ENCODE data around the gene FNDC3A.
"Not testable (repeated sequence)": the region's sequence is repeated elsewhere in the genome, so short reads cannot be mapped to it uniquely, and the experiment has no call there.

Gene FNDC3A

DNA sequence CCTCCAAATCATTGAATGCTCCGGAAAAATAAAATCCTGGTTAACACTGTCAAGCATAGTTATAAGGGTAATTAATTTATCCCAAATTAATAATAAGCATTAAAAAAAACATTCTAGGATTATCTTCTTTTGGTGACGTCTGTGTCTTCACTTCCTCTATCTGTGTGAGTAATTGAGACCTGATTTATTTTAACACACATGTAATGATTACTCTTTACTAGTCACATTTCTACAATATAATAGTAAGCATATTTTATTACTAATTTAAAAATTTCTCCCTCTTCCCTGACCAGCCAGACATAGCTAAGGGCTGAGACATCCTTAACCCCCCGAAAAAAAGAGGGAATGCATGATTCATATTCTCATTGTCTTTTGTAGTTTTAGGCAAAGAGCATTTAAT, 2.3 kb downstream of the FNDC3A start:
- no peak for DNase-seq

DNA sequence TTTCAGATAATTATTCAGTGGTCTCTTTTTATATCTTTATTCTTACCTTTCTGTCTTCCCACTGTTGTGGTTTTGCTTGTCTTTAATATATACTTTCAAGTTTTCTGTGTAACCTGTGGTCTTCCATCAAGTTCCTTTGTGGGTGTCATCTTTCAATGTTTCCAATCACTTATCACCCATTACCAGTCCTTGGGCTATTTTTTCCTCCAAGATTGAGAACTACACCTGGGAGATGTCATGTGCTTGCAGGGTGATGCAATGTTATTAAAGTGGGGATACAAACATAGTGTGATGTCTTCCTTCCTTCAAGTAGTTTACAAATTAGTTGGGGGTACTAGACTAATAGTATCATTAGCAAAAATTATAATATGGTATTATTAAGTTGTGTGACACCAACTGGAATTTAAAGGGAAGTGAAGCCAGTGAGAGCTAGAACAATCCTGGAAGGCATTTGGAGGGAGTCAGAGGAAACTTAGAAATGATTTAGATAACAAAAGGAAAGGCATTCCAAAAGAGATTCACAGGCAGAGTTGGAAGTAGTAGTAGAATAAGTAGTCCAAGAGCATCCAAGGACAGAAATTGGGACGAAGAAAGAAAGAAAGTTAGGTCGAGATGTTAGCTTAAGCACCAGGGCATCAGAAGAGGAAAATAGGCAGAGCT, 3.4 kb downstream of the FNDC3A start:
- DNase-seq = no peak

DNA sequence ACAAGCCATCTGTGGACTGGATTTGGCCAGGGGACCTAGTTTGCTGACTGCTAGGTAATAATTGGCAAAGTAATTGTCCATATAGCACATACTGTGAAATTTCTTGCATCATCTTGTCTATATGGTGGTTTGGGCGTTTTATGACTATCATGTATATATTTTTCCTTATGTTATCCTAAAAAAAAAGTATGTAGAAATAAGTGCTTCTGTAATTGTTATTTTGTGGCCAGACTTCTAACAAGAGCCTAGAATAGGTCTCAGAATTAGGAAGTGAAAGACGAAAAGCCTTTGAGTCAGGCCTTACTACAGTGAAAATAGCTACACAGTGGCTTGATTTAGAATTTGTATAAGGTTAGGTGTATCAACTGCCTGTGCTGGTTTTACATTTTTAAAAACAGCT, 4.2 kb downstream of the FNDC3A start:
- DNase-seq = no peak

DNA sequence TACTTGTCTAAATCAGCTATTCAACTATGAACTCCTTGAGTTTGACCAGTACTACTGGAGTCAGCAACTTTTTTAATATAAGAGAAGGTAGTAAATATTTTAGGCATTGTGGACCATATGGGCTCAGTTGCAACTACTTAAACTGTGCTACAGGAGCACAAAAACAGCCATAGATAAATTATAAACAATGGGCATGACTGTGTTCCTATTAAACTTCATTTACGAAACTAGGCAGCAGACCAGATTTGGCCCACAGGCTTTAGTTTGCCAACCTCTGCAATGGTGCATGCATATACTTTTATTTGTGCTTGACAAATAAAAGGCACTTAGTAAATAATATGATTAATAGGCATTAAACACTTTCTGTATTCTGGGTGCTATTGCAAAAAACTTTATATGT, 7.6 kb downstream of the FNDC3A start:
- no peak for DNase-seq

DNA sequence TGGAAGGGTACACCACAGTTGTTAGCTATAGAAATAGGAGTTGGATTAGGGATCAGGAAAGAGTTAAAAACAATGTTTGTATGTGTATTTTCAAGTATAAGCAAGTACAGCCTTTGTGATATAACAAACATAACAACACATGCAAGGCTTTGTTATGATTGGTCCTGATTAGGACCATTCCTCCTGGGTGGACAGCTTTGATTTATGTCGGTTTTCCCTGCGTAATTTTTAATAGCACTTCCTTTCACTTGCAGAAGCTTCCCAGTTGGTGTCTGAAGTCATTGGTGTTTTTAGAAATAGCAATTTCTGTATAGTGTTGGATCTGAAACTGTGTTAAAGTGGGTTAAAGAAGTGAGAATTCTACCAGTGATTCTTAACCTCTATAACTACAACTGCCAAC, 10.0 kb downstream of the FNDC3A start:
- DNase-seq = no peak

DNA sequence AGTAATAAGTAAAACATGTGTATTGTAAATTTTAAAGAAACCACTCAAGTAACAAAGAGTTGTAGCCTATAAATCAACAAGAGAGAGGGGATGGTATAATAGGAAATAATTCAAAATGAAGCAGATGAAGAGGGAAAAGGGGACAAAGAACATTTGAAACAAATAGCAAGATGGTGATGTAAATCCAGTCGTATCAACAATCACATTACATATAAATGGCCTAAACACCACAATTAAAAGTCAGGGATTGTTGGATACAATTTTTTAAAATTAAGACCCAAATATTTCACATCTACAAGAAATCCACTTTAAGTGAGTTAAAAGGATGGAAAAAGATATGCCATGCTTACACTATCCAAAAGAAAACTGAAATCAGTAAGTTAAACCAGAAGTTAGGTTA, 15.2 kb downstream of the FNDC3A start:
- no peak for DNase-seq

DNA sequence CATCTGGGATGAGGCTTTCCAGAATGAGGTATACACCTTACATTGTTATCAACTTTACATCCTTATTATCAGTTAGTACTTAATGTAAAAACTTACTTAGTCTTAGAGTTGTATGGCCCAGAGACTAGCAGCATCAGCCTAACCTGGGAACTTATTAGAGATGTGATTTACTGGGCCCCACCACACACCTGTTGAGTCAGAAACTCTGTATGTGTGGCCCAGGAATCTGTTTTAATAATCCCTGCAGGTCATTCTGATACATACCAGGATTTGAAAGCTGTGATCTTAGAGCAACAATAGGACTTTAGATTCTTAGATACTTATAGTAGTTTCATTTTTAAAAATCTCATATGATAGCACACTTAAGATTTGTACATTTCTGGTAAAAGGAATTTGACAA, 17.4 kb downstream of the FNDC3A start:
- DNase-seq = no peak

DNA sequence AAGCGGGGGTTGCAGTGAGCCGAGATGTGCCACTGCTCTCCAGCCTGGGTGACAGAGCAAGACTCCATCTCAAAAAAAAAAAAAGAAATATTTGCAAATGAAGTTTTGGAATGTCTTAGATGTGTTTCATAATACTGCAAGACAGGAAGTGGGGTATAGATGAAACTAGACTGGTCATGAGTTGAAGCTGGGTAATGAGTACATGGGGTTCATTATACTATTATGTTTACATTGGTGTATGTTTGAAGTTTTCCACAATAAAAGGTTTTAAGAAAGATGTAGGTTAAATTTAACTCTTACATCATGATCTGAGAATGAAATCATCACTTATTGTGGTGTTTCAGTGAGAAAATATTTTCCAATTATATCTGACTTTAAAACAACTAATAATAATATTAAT, 19.0 kb downstream of the FNDC3A start:
- DNase-seq = no peak

DNA sequence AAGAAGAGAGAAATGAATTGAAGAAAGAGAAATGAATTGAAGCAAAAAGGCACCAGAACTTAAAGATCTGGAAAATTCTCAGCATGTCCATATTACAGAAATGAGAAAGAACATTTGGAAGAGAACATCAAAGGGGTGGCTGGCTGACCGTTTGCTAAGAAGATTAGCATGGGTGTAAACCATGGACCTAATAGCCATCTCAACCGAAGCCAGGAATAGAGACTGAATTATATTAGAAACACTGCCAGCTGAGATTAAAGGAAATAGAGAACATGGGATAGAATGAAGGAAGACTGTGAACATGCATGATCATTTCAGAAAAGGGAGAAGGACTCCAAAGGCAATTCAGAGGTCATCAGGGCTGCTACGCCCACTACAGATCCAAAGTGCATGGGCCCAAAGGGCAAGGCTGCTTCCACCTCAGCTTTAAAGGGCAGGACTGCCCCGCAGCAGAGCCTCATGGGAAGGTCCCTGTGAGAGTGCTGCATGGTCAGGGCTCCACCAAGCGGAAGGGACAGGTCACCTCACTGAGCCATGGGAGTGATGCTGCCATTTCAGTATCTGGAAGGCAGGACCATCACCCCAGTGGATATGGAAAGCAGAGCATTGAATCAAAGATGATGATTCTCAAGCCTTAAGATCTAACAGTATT, 23.1 kb downstream of the FNDC3A start:
- DNase-seq = no peak

DNA sequence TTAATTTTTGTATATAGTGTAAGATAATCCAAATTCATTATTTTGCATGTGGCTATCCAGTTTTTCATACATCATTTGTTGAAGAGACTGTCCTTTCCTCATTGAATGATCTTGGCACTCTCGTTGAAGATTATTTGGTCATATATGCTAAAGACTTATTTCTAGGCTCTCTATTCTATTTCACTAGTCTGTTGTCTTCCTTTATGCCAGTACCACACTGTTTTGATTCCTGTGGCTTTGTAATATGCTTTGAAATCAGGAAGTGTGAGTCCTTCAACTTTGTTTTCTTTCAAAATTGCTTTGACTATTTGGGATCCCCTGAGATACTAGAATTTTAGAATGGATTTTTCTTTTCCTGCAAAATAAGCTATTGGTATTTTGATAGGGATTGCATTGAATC, 24.5 kb downstream of the FNDC3A start:
- no peak for DNase-seq

DNA sequence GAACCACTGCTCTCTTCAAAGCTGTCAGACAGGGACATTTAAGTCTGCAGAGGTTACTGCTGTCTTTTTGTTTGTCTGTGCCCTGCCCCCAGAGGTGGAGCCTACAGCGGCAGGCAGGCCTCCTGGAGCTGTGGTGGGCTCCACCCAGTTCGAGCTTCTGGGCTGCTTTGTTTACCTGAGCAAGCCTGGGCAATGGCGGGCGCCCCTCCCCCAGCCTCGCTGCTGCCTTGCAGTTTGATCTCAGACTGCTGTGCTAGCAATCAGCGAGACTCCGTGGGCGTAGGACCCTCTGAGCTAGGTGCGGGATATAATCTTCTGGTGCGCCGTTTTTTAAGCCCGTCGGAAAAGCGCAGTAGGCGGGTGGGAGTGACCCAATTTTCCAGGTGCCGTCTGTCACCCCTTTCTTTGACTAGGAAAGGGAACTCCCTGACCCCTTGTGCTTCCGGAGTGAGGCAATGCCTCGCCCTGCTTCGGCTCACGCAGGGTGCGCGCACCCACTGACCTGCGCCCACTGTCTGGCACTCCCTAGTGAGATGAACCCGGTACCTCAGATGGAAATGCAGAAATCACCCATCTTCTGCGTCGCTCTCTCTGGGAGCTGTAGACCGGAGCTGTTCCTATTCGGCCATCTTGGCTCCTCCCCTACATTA, 43.4 kb downstream of the FNDC3A start:
- not testable (repeated sequence) for DNase-seq

DNA sequence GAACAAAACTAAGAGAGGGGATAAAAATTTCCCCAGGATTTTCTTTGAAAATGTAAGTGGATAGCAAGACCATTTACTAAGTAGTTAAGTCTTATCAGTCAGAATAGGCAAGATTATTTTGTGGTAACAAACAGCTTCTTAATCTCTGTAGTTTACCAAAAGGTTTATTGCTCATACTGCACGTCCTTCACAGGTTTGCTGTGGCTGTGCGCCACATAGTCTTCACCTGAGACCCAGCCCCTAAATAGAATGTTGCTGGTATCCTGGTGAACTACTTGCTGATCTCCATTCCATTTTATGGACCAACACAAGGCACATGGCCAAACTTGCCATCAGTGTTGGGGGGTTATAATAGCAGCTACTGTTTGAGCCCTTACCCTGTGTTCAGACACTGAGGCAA, 44.6 kb downstream of the FNDC3A start:
- DNase-seq = no peak

DNA sequence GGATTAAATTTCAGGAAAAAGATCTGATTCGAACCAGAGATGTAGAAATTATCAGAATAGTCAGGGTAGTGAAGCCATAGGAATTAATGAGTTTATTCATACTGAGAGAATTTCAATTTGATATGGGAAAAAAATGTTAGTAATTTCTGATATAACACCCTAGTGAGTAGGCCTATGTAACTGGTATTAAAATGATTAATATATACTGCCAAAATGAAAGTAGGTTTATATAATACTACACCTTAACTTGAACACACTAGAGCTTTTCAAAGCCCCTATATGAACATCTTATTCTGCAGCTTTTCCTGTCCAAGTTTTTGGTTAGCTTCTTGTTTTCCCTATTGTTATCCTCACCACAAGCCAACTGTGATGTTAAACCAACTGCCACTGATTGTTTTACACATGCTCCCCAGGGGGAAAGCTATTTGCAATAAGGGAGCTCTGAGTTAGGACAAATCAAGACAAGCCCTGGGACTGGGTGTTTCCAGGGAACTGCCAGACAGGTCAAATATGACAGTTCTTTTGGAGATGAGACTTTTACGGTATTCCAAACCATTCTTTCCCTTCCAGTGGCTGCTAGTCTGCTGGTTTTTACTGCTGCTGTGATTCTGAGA, 45.3 kb downstream of the FNDC3A start:
- no peak for DNase-seq

DNA sequence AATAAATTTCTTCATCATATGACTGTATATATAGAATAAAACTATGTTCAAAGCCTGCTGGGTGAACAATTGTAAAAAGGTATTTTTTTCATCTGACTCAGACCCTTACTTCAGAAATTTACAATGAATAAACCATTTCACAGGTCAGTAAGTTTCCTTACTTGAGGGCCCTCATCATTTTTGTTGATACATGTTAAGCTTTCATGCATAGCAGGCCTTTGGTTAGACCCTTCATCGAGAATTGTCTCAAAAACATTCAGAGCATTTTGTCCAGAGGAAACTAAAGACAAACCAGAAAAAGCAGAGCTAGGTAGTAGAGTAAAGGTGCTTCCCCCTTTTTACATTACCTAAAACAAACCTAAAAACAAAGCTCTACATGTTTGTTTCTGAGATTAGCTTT, 46.2 kb downstream of the FNDC3A start:
- no peak for DNase-seq

DNA sequence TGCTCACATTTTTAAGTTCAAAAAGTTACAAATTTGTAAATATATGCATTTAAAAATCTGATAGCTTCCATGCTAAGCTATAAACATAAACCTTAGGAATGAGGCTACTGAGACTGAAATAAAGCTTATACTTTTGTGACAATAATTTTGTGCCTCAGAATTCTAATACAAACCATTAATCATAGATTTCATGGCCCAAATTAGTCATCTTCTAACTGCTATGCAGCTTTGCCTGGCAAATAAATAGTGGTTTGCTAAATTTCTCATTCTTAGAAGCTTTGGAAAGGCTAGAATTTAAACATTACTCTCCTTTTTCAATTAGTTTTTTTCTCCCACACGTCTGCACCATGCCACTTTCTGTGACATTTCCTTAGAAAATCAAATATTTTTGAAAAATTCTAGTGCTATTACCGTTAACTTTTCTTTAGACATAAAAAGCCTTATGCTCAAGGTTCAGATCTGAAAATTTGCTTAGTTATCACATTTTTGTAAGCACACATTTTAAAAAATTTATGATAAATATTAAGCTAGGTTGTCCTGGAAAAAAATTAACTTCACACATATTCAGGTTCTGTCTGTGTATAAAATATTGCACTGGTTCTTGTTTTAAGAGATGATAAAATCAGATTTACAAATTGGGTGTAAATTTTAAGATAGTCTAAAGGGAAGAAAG, 46.9 kb downstream of the FNDC3A start:
- DNase-seq = no peak

DNA sequence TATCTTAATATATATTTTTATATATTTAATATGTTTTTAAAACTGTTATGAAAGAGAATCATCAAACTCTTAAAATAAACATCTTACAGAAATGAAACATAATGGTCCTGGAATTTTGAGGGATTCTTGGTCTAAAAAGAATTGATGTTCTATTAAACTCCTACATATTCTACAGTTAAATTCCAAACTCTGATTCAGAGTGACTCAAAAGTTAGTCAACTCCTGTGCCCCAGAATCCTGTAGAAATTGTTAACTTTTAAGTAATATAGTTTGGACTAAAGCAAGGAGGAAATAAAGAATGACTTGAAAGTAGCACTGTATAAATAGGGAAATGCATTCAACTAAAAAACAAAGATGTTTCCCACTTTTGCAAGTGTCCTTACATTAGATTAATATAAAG, 47.7 kb downstream of the FNDC3A start:
- no peak for DNase-seq

DNA sequence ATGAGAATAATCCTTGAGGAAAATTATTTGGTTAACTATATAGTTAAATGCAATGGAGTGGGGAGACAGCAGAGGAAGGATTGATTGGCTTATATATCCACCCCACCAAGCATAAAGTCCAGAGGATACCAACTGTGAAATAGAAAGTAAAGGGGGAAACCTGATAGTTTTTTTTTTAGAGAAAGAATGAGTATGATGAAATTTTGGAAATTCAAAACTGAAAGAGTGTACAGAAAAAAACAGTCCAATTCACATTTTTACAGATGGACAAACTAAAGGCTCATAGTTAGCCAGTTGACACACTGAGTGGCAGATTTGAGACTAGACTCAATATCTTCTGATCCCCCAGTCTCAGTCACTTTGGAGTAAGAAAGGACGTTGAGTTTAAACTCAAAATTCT, 51.1 kb downstream of the FNDC3A start:
- no peak for DNase-seq

DNA sequence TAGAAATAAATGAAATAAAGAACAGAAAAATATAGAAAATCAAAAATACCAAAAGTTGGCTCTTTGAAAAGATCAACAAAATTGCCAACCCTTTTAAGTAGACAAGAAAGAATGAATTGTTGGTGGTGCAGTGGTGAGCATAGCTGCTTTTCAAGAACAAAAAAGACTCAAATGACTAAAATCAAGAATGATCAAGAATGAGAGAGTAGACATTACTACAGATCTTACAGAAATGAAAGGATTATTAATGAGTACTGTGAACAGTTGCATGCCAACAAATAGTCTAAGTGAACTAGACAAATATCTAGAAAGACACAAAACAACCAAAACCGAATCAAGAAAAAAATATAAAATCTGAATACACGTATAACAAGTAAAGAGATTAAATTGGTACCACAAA, 53.9 kb downstream of the FNDC3A start:
- no peak for DNase-seq

DNA sequence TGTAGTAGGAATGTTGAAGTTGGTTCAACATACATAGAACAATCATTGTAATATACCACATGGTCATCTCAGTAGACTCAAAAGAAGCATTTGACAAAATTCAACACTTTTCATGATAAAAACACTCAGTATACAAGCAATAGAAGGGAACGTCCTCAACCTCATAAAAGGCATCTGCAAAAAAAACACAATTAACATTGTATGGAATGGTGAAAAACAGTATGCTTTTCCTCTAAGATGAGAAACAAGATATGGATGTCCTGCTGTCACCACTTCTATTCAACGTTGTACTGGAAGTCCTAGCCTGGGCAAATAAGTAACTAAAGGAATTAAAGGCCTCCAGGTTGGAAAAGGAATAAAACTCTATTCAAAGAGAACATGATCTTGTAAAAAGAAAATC, 54.5 kb downstream of the FNDC3A start:
- DNase-seq = no peak

DNA sequence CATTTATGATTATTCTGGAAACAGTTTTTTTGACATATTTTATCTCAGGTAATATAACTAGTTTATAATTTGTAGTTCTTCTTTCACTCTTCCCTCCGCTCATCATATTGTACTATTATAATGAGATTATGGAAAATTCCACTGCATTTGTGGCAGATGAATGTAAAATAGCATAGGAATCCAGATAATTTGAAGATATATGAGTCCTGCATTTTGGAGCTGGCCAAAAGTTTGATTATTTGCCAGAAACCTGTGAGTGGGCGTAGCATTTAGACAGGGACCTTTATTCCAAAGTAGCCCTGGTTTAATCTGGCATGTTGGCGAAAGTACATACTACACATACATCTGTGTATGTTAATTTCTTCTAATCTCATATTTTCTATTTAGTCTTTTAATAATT, 65.2 kb downstream of the FNDC3A start:
- DNase-seq = no peak

DNA sequence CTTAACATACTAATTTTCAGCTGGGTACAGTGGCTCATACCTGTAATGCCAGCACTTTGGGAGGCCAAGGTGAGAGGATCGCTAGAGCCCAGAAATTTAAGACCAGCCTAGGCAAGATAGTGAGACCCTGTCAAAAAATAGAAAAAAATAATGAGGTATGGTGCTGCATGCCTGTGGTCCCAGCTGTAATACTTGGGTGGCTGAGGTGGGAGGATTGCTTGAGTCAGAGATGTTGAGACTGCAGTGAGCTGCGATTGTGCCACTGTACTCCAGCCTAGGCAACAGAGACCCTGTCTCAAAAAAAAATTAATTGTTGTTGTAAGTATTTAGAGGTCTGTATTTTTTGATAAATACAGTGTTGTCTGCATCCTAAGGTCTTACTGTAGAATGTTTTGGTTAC, 66.8 kb downstream of the FNDC3A start:
- DNase-seq = no peak

DNA sequence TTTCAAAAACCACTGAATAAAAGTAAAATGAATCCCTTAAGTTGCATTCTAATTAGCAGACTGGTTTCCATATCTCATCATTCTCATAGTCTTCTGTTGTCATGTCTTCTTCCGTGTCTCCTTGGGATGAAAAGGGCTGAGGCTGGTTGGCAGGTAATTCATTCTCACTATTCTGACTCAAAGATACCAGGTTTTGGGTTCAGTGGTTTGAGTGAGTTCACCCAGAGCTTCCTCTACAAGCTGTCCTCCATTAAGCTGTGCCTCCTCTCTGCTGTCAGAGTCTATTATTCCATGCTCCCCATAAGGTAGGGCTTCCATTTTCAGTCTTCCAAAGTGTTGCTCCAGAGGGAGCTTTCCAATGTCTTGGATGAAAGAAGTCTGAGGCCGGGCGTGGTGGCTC, 68.3 kb downstream of the FNDC3A start:
- no peak for DNase-seq

DNA sequence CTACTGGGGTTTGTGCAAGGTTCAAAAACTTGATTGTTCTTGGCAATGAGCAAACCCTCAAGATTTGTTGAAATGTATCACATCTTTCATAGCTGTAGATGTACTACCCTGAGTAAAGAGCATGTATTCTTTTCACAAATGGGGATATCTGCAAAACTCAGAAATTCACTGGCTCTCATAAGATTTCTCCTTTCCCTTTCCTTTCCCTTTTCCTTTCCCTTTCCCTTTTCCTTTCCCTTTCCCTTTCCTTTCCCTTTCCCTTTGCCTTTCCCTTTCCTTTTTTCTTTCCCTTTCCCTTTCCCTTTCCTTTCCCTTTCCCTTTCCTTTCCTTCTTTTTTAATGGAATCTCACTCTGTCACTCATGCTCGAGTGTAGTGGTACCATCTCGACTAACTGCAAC, 69.1 kb downstream of the FNDC3A start:
- no peak for DNase-seq

DNA sequence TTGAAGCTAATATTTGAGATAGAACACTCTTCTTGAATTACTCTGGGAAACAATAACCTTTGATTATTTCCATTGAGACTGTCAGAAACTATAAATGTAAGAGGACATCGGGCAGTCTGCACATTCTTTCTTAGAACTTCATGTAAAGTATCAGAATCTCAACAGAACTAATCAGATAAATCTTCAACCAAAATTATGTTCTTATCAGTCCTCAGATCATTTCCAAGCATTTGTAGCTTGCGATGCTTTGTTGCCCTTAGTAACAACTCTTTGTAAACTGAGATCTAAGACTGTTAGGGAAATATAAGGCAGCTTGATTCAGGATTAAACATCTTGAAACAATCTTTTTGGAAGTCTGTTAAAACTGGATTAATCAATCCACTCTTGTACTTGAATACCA, 70.3 kb downstream of the FNDC3A start:
- DNase-seq = no peak
